GM12872 (cell line): ENCODE results near the gene CACNA1D.
A peak's percentile ranks its signal among the peaks of the same experiment; 100 is the strongest.

Experiments used
- TF ChIP-seq, protein P1 (sequence below): IDR thresholded peaks from 3 replicates; pipeline ENCODE4 v1.5.1; 2011; ENCODE audit warnings: low read depth, mild to moderate bottlenecking, low read length, moderate library complexity; ENCODE audit not compliant: insufficient read depth

CACNA1D gene

DNA sequence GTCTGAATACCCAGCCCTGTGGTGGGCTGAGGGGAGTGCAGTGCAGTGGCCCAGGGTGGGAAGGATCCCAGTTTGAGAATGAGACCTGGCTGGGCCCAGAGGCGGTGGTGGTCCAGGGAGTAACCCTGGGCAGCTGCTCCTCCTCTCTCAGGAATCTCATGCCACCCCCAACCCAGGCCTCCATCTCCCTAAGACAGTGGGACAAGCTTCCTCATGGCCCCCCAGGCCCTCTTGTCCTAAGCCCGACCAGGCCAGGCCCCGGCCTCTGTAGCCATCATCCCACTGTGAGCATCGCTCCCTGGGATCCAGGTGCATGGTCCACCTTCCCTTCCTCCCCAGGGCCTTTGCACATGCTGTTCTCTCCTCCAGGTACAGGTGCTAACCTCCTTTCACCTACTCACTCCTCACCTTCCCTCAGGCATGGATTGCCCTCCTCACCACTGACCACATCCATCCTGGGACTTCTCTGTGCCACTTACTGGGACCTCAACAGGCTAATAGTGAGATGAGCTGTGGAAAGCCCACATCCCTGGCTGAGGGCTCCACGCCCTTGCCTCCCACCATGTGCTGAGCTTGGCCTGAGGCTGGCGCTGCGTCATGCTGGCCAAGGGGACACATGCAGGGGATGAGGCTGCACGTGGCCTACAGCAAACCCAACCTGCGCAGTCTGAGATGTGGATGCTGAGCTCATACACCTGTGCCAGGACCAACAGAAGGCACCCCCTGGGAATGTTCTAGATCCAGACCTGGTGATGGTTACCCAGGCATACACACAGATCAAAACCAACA, 341.9 kb downstream of the CACNA1D start:
- TF ChIP-seq, protein P1, sequence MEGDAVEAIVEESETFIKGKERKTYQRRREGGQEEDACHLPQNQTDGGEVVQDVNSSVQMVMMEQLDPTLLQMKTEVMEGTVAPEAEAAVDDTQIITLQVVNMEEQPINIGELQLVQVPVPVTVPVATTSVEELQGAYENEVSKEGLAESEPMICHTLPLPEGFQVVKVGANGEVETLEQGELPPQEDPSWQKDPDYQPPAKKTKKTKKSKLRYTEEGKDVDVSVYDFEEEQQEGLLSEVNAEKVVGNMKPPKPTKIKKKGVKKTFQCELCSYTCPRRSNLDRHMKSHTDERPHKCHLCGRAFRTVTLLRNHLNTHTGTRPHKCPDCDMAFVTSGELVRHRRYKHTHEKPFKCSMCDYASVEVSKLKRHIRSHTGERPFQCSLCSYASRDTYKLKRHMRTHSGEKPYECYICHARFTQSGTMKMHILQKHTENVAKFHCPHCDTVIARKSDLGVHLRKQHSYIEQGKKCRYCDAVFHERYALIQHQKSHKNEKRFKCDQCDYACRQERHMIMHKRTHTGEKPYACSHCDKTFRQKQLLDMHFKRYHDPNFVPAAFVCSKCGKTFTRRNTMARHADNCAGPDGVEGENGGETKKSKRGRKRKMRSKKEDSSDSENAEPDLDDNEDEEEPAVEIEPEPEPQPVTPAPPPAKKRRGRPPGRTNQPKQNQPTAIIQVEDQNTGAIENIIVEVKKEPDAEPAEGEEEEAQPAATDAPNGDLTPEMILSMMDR: no peak

DNA sequence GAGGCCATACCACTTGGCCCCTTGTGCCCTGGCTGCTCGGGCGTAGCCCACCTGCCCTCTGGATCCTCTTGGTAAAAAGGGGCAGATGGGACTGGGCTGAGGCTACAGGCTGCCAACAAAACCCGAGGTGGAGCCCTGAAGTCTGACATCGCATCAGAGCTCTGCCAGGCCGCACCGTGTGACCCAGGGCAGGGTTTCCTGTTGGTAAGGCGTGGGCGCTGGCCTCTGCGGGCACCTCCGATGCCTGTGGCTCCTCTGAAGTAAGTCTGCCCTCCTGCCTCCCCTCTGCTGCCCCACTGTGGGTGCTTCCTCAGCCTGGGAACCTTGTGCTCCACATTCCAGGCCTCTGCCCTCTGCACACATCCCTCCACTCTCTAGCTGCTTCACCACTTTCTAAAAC, 342.9 kb downstream of the CACNA1D start:
- TF ChIP-seq, protein P1: no peak

DNA sequence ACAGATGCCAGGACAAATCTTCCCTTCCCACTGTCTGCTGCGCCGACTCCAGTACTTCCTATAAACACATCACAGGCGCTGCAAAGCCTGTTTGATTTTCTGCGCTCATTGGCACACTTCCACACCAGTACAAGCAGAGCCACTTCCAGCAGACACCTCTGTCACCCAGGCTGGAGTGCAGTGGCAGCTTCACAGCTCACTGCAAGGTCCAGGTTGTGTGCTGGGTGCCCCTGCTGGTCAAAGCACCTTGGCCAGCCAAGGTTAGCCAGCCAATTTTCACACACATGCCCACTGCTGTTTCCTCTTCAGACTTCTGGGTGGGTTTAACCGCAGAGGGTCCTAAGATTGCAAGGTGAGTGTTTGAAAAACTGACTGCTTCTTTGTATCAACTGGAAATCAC, 346.9 kb downstream of the CACNA1D start:
- TF ChIP-seq, protein P1: no peak

DNA sequence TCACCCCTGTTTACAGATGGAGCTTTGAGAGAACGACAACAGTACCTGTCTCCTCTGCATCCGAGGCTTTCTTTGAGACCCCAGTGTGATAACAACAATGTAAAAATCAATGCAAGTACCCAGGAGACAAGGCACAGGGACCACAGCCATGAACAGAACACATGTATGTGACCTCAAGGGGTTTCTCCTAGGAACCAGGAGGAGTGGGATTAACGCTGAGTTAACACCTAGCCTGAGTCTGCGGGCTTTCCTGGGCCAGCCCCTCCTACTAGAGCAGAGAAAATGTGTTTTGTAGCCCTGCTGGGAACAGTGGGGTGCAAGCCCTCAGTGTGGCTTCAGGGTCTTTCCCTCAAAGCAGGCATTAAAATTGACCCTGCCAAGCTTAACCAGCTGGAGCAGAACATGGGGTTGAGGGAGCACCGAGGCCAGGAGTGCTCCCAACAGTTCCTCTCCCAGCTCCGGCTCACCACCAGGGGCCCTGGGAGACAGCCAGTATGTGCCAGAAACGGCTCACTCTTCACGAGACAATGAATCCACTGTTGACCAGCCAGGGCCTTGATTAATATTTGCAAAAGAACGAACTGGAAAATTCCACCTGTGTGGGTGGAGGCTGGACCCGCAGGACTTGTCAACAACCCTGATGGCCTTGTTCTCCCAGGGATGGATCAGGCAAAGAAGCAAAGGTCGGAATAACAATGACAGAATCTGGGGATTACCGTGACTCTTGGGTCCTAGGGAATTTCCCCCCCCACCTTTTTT, 348.2 kb downstream of the CACNA1D start:
- TF ChIP-seq, protein P1: peak; percentile 30; the same call in 1 of the 3 replicates

DNA sequence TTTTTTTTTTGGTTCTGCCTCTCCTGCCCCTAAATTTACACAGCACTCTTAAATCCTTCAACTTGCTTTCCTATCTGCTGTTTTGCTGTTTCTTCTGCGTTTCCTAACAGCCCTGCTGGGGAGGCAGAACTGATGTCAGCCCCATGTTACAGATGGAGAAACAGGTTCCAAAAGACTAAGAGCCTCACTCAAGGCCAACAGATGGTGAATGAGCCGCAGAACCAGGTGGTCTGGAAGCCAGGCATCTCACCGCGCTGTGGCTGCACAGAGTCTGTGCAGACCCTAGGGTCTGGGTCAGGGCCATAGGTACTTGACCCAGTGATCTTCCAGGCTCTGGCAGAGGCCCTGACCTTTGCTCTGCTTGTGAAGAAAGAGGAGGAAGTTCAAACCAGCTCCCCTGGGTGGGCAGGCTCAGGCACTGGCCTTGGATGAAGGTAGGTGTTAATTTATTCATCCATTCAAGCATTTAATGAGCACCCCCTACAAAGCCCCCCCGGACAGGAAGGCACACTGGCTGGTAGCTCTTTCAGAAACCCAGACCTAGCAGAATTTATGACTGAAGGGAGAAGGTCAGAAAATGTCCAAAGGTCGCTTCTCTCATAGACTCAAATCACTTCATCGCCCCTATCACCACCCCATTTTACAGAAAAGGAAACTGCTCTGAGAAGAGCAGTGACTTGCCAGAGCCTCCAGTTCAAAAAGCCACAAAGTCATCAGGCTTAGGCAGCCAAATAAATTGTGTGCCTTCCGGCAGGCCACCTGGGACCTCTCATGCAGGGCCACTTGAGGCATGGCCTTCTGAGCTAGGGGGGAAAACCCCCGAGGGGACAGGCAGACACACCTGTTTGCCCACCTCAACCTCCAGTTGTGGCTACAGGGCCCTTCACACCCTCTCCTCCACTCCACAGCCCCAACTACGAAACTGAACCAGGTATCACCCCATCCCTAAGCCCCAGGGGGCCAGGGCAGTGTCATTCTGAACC, 349.1 kb downstream of the CACNA1D start:
- TF ChIP-seq, protein P1: no peak

DNA sequence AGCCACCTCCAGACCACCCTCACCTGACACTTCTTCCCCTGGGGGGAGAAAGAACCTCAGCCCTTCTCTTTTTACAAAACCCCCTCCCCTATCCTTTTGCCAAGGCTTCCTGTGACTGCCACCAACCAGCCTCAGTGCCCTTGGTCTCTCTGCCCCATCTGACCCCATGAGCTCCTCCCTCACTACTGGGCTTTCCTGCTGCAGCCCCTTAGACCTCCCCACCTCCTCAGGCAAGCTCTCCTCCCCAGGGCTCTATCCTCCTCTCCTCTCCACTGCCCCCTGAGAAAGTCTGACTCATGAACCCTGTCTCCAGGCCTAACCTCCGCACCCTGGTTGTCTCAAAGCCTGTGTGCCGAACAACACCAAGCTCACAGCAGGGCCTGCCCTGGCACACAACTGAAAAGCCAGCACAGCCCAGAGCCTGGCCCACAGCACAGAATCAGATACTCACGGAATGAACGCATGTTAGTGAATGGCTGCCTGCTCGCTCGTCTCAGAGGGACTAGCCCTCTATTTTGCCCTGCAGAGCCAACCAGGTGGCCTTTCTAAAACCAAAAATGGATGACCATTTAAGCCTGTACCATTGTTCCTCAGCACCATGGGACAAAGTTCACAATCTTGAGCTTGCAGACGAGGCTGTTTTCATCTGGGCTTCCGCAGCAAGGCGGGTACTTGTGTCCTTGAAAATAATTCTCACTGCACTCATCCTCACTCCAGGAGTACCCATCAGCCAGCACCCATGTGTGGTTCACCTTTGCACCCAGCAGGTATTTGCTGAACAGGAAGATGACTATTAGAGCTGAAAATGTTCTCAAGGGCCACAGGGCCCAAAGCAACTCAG, 350.1 kb downstream of the CACNA1D start:
- TF ChIP-seq, protein P1: no peak
